Astrocyte (in vitro differentiated cells and primary cell): ENCODE results near the gene MFGE8. TPM values are rescaled to one million over a fixed set of nuclear protein-coding genes. Genes with fewer than 3 reads are reported as not detected.

Experiments
- DNase-seq: peaks from one replicate; pipeline ENCODE4 v3.0.0-alpha.2; 2010; ENCODE audit warnings: low read depth
- FAIRE-seq: peaks from 2 replicates; lab custom pipeline; 2011; peaks lifted over from hg19 to GRCh38; lab: Jason Lieb, UNC
- H2AFZ ChIP-seq: 2 replicates; pipeline ENCODE4 v1.6.0; 2012; ENCODE audit warnings: low read depth, low read length, inconsistent platforms
- H3K27ac ChIP-seq: 2 replicates; pipeline ENCODE4 v1.5.1; 2011; ENCODE audit warnings: low read depth, low read length, inconsistent platforms
- H3K27me3 ChIP-seq: 2 replicates; pipeline ENCODE4 v1.6.0; 2011; ENCODE audit warnings: low read length, inconsistent platforms; ENCODE audit not compliant: insufficient read depth
- H3K36me3 ChIP-seq: 2 replicates; pipeline ENCODE4 v1.5.1; 2011; ENCODE audit warnings: low read length, inconsistent platforms; ENCODE audit not compliant: insufficient read depth
- H3K4me1 ChIP-seq: 2 replicates; pipeline ENCODE4 v1.5.1; 2011; ENCODE audit warnings: low read length, inconsistent platforms; ENCODE audit not compliant: insufficient read depth
- H3K4me2 ChIP-seq: 2 replicates; pipeline ENCODE4 v1.6.0; 2012; ENCODE audit warnings: low read length, inconsistent platforms
- H3K4me3 ChIP-seq: 2 replicates; pipeline ENCODE4 v1.5.1; 2011; ENCODE audit warnings: low read depth, mild to moderate bottlenecking, low read length, inconsistent platforms; ENCODE audit not compliant: insufficient read depth
- H3K79me2 ChIP-seq: 2 replicates; pipeline ENCODE4 v1.6.0; 2012; ENCODE audit warnings: mild to moderate bottlenecking, low read length, inconsistent platforms; ENCODE audit not compliant: insufficient read depth
- H3K9ac ChIP-seq: 2 replicates; pipeline ENCODE4 v1.6.0; 2012; ENCODE audit warnings: mild to moderate bottlenecking, low read length, inconsistent platforms
- H3K9me3 ChIP-seq: 2 replicates; pipeline ENCODE4 v1.5.1; 2012; ENCODE audit warnings: low read depth, mild to moderate bottlenecking, low read length, inconsistent platforms; ENCODE audit not compliant: insufficient read depth
- H4K20me1 ChIP-seq: 2 replicates; pipeline ENCODE4 v1.6.0; 2012; ENCODE audit warnings: low read length, inconsistent platforms; ENCODE audit not compliant: insufficient read depth
- H3K27ac Mint-ChIP-seq: one replicate; pipeline ENCODE4 v1.8.0; 2021; ENCODE audit warnings: mild to moderate bottlenecking, mixed read lengths; ENCODE audit not compliant: unreplicated experiment
- H3K27me3 Mint-ChIP-seq: one replicate; pipeline ENCODE4 v1.8.0; 2021; ENCODE audit warnings: low read depth, mixed read lengths; ENCODE audit not compliant: unreplicated experiment
- H3K36me3 Mint-ChIP-seq: one replicate; pipeline ENCODE4 v1.8.0; 2021; ENCODE audit warnings: low read depth, mixed read lengths; ENCODE audit not compliant: unreplicated experiment
- H3K4me1 Mint-ChIP-seq: one replicate; pipeline ENCODE4 v1.8.0; 2021; ENCODE audit warnings: low read depth, mixed read lengths; ENCODE audit not compliant: unreplicated experiment
- H3K4me3 Mint-ChIP-seq: one replicate; pipeline ENCODE4 v1.8.0; 2021; ENCODE audit warnings: mild to moderate bottlenecking, moderate library complexity, mixed read lengths; ENCODE audit not compliant: unreplicated experiment
- H3K9me3 Mint-ChIP-seq: one replicate; pipeline ENCODE4 v1.8.0; 2021; ENCODE audit warnings: mild to moderate bottlenecking, mixed read lengths; ENCODE audit not compliant: unreplicated experiment
- CTCF ChIP-seq: IDR thresholded peaks from 2 replicates; pipeline ENCODE4 v1.5.1; 2011; ENCODE audit warnings: low read depth, mild to moderate bottlenecking, inconsistent platforms, low read length, moderate library complexity; ENCODE audit not compliant: insufficient read depth
- EZH2 ChIP-seq: IDR thresholded peaks from 2 replicates; pipeline ENCODE4 v1.6.1; 2012; ENCODE audit warnings: mild to moderate bottlenecking, low read length, inconsistent platforms; ENCODE audit not compliant: insufficient read depth
- total RNA-seq: library from RNA; stranded (reverse); gene quantifications from 2 replicates; pipeline ENCODE4 v1.2.1, GENCODE V29; 2021

The MFGE8 gene
- total RNA-seq, 1 donor from 2014 or later: 276 TPM

- no peak for FAIRE-seq
- peaks cover 22% of the 10 kb centered on the region for H3K36me3 Mint-ChIP-seq
- H3K27ac ChIP-seq: no peak overlapping the region
- no peak for DNase-seq
- H3K36me3 ChIP-seq: peaks cover 45% of the 10 kb centered on the region
- H3K27ac Mint-ChIP-seq: no peak overlapping the region
- no peak overlapping the region for H3K4me3 Mint-ChIP-seq
- H3K9me3 ChIP-seq: no peaks in the 10 kb centered on the region
- no peaks in the 10 kb centered on the region for H3K9me3 Mint-ChIP-seq
- no peak for TF ChIP-seq CTCF
- no peak for TF ChIP-seq EZH2
- H2AFZ ChIP-seq: no peak overlapping the region
- peaks cover 63% of the 10 kb centered on the region for H4K20me1 ChIP-seq
- H3K4me2 ChIP-seq: no peak overlapping the region
- H3K4me1 ChIP-seq: peaks cover 26% of the 10 kb centered on the region
- H3K27me3 ChIP-seq: no peaks in the 10 kb centered on the region
- H3K27me3 Mint-ChIP-seq: no peaks in the 10 kb centered on the region
- H3K79me2 ChIP-seq: peaks cover 36% of the 10 kb centered on the region
- H3K9ac ChIP-seq: no peak overlapping the region
- peaks cover 30% of the 10 kb centered on the region for H3K4me1 Mint-ChIP-seq
- no peak overlapping the region for H3K4me3 ChIP-seq
These were observed 8.9 kb downstream of the MFGE8 start for GRCh38 chr15:88904257-88904623.

- Histone ChIP-seq H3K79me2 (peaks cover 22% of the 10 kb centered on the region), H3K27ac (no peak overlapping the region), H3K4me3 (no peak overlapping the region), H4K20me1 (peaks cover 50% of the 10 kb centered on the region), H3K9me3 (no peaks in the 10 kb centered on the region), H3K4me1 (peaks cover 21% of the 10 kb centered on the region), H3K9ac (no peak overlapping the region), H2AFZ (no peak overlapping the region), H3K36me3 (peaks cover 38% of the 10 kb centered on the region), H3K27me3 (no peaks in the 10 kb centered on the region), H3K4me2 (no peak overlapping the region)
- H3K36me3 Mint-ChIP-seq: peaks cover 18% of the 10 kb centered on the region
- no peaks in the 10 kb centered on the region for H3K27me3 Mint-ChIP-seq
- H3K27ac Mint-ChIP-seq: no peak overlapping the region
- no peak for DNase-seq
- peaks cover 18% of the 10 kb centered on the region for H3K4me1 Mint-ChIP-seq
- TF ChIP-seq EZH2 (no peak), CTCF (no peak)
- no peak for FAIRE-seq
- H3K4me3 Mint-ChIP-seq: no peak overlapping the region
- no peaks in the 10 kb centered on the region for H3K9me3 Mint-ChIP-seq
These were observed 10.3 kb downstream of the MFGE8 start for GRCh38 chr15:88902846-88903245.

- no peak for DNase-seq
- peak overlapping the region; percentile 11 for H3K4me3 Mint-ChIP-seq
These were observed 10.9 kb downstream of the MFGE8 start for GRCh38 chr15:88902221-88902835.

More at GRCh38 chr15:88902221-88902835, 10.9 kb downstream of the MFGE8 start:
- peaks cover 17% of the 10 kb centered on the region for H3K79me2 ChIP-seq
- no peaks in the 10 kb centered on the region for H3K27me3 Mint-ChIP-seq
- TF ChIP-seq CTCF: no peak
- no peak for TF ChIP-seq EZH2
- H2AFZ ChIP-seq: no peak overlapping the region
- H3K27ac Mint-ChIP-seq: no peak overlapping the region
- H3K4me1 Mint-ChIP-seq: peaks cover 22% of the 10 kb centered on the region
- no peak overlapping the region for H3K4me3 ChIP-seq
- H3K27me3 ChIP-seq: no peaks in the 10 kb centered on the region
- H3K36me3 ChIP-seq: peaks cover 38% of the 10 kb centered on the region
- no peak overlapping the region for H3K9ac ChIP-seq
- no peak overlapping the region for H3K27ac ChIP-seq
- H3K4me2 ChIP-seq: no peak overlapping the region
- H3K9me3 ChIP-seq: no peaks in the 10 kb centered on the region
- FAIRE-seq: no peak
- H3K4me1 ChIP-seq: peaks cover 25% of the 10 kb centered on the region
- H3K36me3 Mint-ChIP-seq: peaks cover 21% of the 10 kb centered on the region
- H4K20me1 ChIP-seq: peaks cover 48% of the 10 kb centered on the region
- no peaks in the 10 kb centered on the region for H3K9me3 Mint-ChIP-seq
